Activated T-cell treated with anti-CD3 and anti-CD28 coated beads, Interleukin-2, amount 50 U/mL, for 48 hours (primary cell): Measurements from ENCODE around the gene GPR157.
"Not testable (repeated sequence)": the region's sequence is repeated elsewhere in the genome, so short reads cannot be mapped to it uniquely, and the experiment has no call there.

Experiments
- DNase-seq, 2 experiments: peaks; one replicate each; pipeline ENCODE4 v3.0.0-alpha.2; 2020

Gene GPR157

GRCh38 chr1:9145021-9145668 is 16.2 kb upstream of the GPR157 start:
- DNase-seq, result no peak

GRCh38 chr1:9144494-9144893 is 15.6 kb upstream of the GPR157 start:
- not testable (repeated sequence) for DNase-seq

- DNase-seq, result no peak
These were observed 14.3 kb upstream of the GPR157 start for GRCh38 chr1:9143250-9143649.

- DNase-seq, result no peak
These were observed 11.0 kb upstream of the GPR157 start for GRCh38 chr1:9139930-9140329.

- no peak for DNase-seq
These were observed 8.0 kb upstream of the GPR157 start for GRCh38 chr1:9136932-9137331.

- DNase-seq, result no peak
These were observed 6.4 kb upstream of the GPR157 start for GRCh38 chr1:9135073-9135836.

GRCh38 chr1:9133870-9134585 is 5.1 kb upstream of the GPR157 start:
- no peak for DNase-seq

GRCh38 chr1:9129266-9130041 is 552 bp upstream of the GPR157 start:
- DNase-seq, result peak; percentile 86 to 88

GRCh38 chr1:9128166-9128519 is 759 bp downstream of the GPR157 start:
- DNase-seq, result peak in 1 of 2 experiments; percentile 35

GRCh38 chr1:9127395-9128165 is 1.3 kb downstream of the GPR157 start:
- no peak for DNase-seq

GRCh38 chr1:9126511-9126910 is 2.4 kb downstream of the GPR157 start:
- no peak for DNase-seq

GRCh38 chr1:9125847-9126246 is 3.1 kb downstream of the GPR157 start:
- DNase-seq, result not testable (repeated sequence)

GRCh38 chr1:9125325-9125724 is 3.6 kb downstream of the GPR157 start:
- no peak for DNase-seq

GRCh38 chr1:9124389-9124788 is 4.5 kb downstream of the GPR157 start:
- DNase-seq, result not testable (repeated sequence)

- DNase-seq, result not testable (repeated sequence)
These were observed 5.2 kb downstream of the GPR157 start for GRCh38 chr1:9123665-9124064.

GRCh38 chr1:9121496-9122409 is 7.1 kb downstream of the GPR157 start:
- DNase-seq, result peak; percentile 54 to 59

GRCh38 chr1:9120312-9120958 is 8.5 kb downstream of the GPR157 start:
- DNase-seq, result no peak

- DNase-seq, result no peak
These were observed 9.2 kb downstream of the GPR157 start for GRCh38 chr1:9119745-9120144.

- DNase-seq, result no peak
These were observed 10.7 kb downstream of the GPR157 start for GRCh38 chr1:9118186-9118585.

- DNase-seq, result no peak
These were observed 13.3 kb downstream of the GPR157 start for GRCh38 chr1:9115351-9116205.
